GM18508 (cell line): ENCODE data around the gene CCDC28B.
A peak's percentile ranks its signal among the peaks of the same experiment; 100 is the strongest.

Experiments
- ATAC-seq: cut with Tn5 transposase; IDR thresholded peaks from one replicate; pipeline ENCODE4 v1.9.1; 2021; ENCODE audit warnings: moderate number of reproducible peaks; ENCODE audit not compliant: insufficient read depth, unreplicated experiment

The CCDC28B gene

GRCh38 chr1:32249831-32250525, 49.6 kb downstream of the CCDC28B start:
- ATAC-seq = peak; percentile 36

- ATAC-seq = no peak
Observed at GRCh38 chr1:32250893-32251716, 50.7 kb downstream of the CCDC28B start, which contains the start of gene LCK. Gene LCK (plus strand): TSS chr1:32251265. CDS start chr1:32274330, 23,065 bp downstream.
